ENCODE measurements around the gene LILRA5. TPM values are rescaled to one million over a fixed set of nuclear protein-coding genes. Genes with fewer than 3 reads are reported as not detected.

The LILRA5 gene
- total and polyA plus RNA-seq, 10 of the 15 experiments (the other 5 are each of a cell fraction or from before 2014, with no cell fraction given), result 0.05 to 1.2 (median 0.36) TPM; not detected in 4

- TF ChIP-seq NR2F1 (conservative IDR thresholded peaks at IDR 0.05) (0 out of 2 replicates have a peak, but pooled peaks have one; percentile 23), SREBF2 (IDR thresholded peaks at IDR 0.05; ENCODE audit: low read length) (no peak), SIX5 (IDR thresholded peaks at IDR 0.05; ENCODE audit: low read depth, low read length, severe bottlenecking) (no peak), ZNF622 (IDR thresholded peaks at IDR 0.05) (no peak), STAT1 (conservative IDR thresholded peaks at IDR 0.05) (no peak), POU2F2 (IDR thresholded peaks at IDR 0.05; ENCODE audit: borderline replicate concordance, low read depth, low read length) (no peak), MLLT1 (IDR thresholded peaks at IDR 0.05) (no peak), ATF7 (IDR thresholded peaks at IDR 0.05; ENCODE audit: low read depth) (no peak), IKZF1 (conservative IDR thresholded peaks at IDR 0.05) (0 out of 2 replicates have a peak, but pooled peaks have one; percentile 30), NR2C2 (IDR thresholded peaks at IDR 0.05; ENCODE audit: borderline replicate concordance, control insufficient read depth, insufficient read length, low read depth) (no peak), RCOR1 (conservative IDR thresholded peaks at IDR 0.05; ENCODE audit: low read depth, low read length) (no peak)
These were observed 12.7 kb upstream of the LILRA5 start (continued) for GRCh38 chr19:54325631-54326030.

GRCh38 chr19:54325194-54325621 lies 12.2 kb upstream of the LILRA5 start:
- in situ Hi-C loops (cut with MboI), result loop anchor here (5.0 kb wide), 1 partner anchor 67 kb away; no protein-coding TSS in a partner anchor
- Histone ChIP-seq H3K9me3 (replicated peaks; ENCODE audit: control insufficient read depth, insufficient read depth, low read length) (peaks cover 4% of the 10 kb centered on the region; the same call in 2 of the 3 replicates), H4K20me1 (ENCODE audit: control insufficient read depth, insufficient read depth) (no peaks in the 10 kb centered on the region), H3K4me2 (ENCODE audit: control insufficient read depth, insufficient read depth) (no peak overlapping the region), H3K27ac (ENCODE audit: control insufficient read depth, insufficient read depth) (no peak overlapping the region), H3K79me2 (ENCODE audit: control insufficient read depth, insufficient read depth, low read length) (no peaks in the 10 kb centered on the region), H3K4me1 (ENCODE audit: control insufficient read depth, insufficient read depth, low read length) (no peaks in the 10 kb centered on the region), H3K9ac (ENCODE audit: control insufficient read depth, insufficient read depth, low read length) (no peak overlapping the region), H3K36me3 (ENCODE audit: control insufficient read depth in 2 of 2, insufficient read depth in 2 of 2, low read length in 1 of 2) (no peaks in the 10 kb centered on the region), H3K27me3 (replicated peaks in 1 of 2; ENCODE audit: control insufficient read depth in 2 of 2, insufficient read depth in 2 of 2, low read length in 1 of 2) (no peaks in the 10 kb centered on the region), H3K4me3 (no peak overlapping the region), H2AFZ (ENCODE audit: control insufficient read depth, low read depth, low read length) (no peak overlapping the region)
- RAD21 ChIA-PET (ENCODE audit: unreplicated experiment), result interaction anchor here (0.8 to 6.1 kb wide), 7 partner anchors 14 to 188 kb away, joined by 4 to 94 read pairs (median 4); partner anchors contain the start of genes CNOT3, LILRA4 and MBOAT7
- DNase-seq (ENCODE audit: low read depth, low spot score), result no peak
- BruUV-seq (replicated peaks), result no TSS peak
- intact Hi-C loops (cut with micrococcal nuclease; ENCODE audit: unreplicated experiment), result loop anchor here (1.0 kb wide), 2 partner anchors 29 to 66 kb away; no protein-coding TSS in a partner anchor
- WGBS (ENCODE audit: insufficient coverage, insufficient replicate concordance, low lambda C conversion rate, missing lambda C conversion rate), result 1% methylated on average over 4 of the region's 4 CpGs
- CTCF ChIA-PET, result interaction anchor here (0.7 to 9.9 kb wide), 16 partner anchors 9 to 349 kb away, joined by 3 to 205 read pairs (median 6); partner anchors contain the start of gene LAIR1
- peak; percentile 90 for FAIRE-seq
- ATAC-seq, result peak; percentile 81
- SMC1A ChIA-PET (ENCODE audit: uncharacterized antibody, unreplicated experiment), result interaction anchor here (0.6 to 6.4 kb wide), 11 partner anchors 9 to 135 kb away, joined by 3 to 116 read pairs (median 4); no protein-coding TSS in a partner anchor
- POLR2A ChIA-PET, result interaction anchor here (0.8 to 1.6 kb wide), 2 partner anchors 29 to 62 kb away, joined by 4 read pairs; no protein-coding TSS in a partner anchor
- TF ChIP-seq YY1 (IDR thresholded peaks at IDR 0.05; ENCODE audit: low read depth, low read length) (peak; percentile 46; the same call in 1 of the 2 replicates), ZNF207 (IDR thresholded peaks at IDR 0.05; ENCODE audit: borderline replicate concordance) (no peak), RAD21 (IDR thresholded peaks at IDR 0.05; ENCODE audit: insufficient read depth, low read depth, low read length) (peak; percentile 72), ESRRA (IDR thresholded peaks at IDR 0.05; ENCODE audit: low read length) (peak; percentile 93; the same call in 1 of the 2 replicates)
- TF ChIP-seq, protein P1, sequence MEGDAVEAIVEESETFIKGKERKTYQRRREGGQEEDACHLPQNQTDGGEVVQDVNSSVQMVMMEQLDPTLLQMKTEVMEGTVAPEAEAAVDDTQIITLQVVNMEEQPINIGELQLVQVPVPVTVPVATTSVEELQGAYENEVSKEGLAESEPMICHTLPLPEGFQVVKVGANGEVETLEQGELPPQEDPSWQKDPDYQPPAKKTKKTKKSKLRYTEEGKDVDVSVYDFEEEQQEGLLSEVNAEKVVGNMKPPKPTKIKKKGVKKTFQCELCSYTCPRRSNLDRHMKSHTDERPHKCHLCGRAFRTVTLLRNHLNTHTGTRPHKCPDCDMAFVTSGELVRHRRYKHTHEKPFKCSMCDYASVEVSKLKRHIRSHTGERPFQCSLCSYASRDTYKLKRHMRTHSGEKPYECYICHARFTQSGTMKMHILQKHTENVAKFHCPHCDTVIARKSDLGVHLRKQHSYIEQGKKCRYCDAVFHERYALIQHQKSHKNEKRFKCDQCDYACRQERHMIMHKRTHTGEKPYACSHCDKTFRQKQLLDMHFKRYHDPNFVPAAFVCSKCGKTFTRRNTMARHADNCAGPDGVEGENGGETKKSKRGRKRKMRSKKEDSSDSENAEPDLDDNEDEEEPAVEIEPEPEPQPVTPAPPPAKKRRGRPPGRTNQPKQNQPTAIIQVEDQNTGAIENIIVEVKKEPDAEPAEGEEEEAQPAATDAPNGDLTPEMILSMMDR (IDR thresholded peaks at IDR 0.05 in 2 of 3, conservative IDR thresholded peaks at IDR 0.05 in 1 of 3; ENCODE audit: control insufficient read depth in 2 of 3, extremely low read depth in 1 of 3, insufficient read depth in 1 of 3, low read depth in 3 of 3, low read length in 3 of 3), result peak; percentile 73 to 81 (median 79)
- TF ChIP-seq, protein P2, sequence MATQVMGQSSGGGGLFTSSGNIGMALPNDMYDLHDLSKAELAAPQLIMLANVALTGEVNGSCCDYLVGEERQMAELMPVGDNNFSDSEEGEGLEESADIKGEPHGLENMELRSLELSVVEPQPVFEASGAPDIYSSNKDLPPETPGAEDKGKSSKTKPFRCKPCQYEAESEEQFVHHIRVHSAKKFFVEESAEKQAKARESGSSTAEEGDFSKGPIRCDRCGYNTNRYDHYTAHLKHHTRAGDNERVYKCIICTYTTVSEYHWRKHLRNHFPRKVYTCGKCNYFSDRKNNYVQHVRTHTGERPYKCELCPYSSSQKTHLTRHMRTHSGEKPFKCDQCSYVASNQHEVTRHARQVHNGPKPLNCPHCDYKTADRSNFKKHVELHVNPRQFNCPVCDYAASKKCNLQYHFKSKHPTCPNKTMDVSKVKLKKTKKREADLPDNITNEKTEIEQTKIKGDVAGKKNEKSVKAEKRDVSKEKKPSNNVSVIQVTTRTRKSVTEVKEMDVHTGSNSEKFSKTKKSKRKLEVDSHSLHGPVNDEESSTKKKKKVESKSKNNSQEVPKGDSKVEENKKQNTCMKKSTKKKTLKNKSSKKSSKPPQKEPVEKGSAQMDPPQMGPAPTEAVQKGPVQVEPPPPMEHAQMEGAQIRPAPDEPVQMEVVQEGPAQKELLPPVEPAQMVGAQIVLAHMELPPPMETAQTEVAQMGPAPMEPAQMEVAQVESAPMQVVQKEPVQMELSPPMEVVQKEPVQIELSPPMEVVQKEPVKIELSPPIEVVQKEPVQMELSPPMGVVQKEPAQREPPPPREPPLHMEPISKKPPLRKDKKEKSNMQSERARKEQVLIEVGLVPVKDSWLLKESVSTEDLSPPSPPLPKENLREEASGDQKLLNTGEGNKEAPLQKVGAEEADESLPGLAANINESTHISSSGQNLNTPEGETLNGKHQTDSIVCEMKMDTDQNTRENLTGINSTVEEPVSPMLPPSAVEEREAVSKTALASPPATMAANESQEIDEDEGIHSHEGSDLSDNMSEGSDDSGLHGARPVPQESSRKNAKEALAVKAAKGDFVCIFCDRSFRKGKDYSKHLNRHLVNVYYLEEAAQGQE (IDR thresholded peaks at IDR 0.05; ENCODE audit: low read depth, low read length), result no peak
